22Rv1 (cell line): Measurements from ENCODE around the gene AAGAB.

ENCODE experiments used
- CTCF ChIP-seq: fragments of 450-650 bp; IDR thresholded peaks from 2 replicates; pipeline ENCODE4 v1.5.1; 2017; ENCODE audit warnings: mild to moderate bottlenecking
- ZFX ChIP-seq: fragments of 450-650 bp; IDR thresholded peaks from 2 replicates; pipeline ENCODE4 v1.6.1; 2017; ENCODE audit warnings: antibody characterized with exemption, borderline replicate concordance

DNA sequence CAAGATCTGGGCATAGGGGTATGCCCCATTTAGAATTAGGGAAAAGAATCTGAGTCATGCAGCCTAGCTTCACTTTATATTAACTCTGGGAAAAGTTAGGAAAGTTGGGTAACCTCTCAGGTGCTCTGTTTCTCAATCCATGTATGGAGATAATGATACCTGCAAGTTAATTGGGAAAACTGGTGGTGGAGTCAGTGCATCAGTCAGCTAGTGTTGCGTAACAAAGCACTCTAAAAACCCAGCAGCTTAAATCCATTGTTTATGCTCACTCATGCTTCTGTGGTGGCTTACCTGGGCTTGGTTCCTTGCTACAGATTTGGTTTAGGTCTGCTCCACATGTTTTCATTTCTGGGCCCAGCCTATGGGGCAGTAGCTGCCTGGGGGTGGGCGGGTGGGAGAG lies 98.0 kb downstream of the AAGAB start:
- no peak for TF ChIP-seq CTCF
- TF ChIP-seq ZFX, result no peak
